GM19239 (cell line): ENCODE measurements around the gene DDIT4.
"Not testable (repeated sequence)": the region's sequence is repeated elsewhere in the genome, so short reads cannot be mapped to it uniquely, and the experiment has no call there.

ENCODE experiments used
- DNase-seq: peaks from one replicate; pipeline ENCODE4 v3.0.0; 2011; ENCODE audit warnings: low spot score; ENCODE audit not compliant: insufficient read length
- FAIRE-seq: peaks from 2 replicates; lab custom pipeline; 2011; peaks lifted over from hg19 to GRCh38; lab: Jason Lieb, UNC

The DDIT4 gene

GRCh38 chr10:72273410-72274212 is at the start of gene DDIT4:
Gene DDIT4, plus strand, starts transcription at chr10:72273924. Its CDS starts 293 bp downstream, at chr10:72274217.
- FAIRE-seq (peak; percentile 89), DNase-seq (peak; percentile 96)

- FAIRE-seq = peak; percentile 4
- DNase-seq = not testable (repeated sequence)
These were observed 49.5 kb upstream of the DDIT4 start for GRCh38 chr10:72224191-72224590.

DNA sequence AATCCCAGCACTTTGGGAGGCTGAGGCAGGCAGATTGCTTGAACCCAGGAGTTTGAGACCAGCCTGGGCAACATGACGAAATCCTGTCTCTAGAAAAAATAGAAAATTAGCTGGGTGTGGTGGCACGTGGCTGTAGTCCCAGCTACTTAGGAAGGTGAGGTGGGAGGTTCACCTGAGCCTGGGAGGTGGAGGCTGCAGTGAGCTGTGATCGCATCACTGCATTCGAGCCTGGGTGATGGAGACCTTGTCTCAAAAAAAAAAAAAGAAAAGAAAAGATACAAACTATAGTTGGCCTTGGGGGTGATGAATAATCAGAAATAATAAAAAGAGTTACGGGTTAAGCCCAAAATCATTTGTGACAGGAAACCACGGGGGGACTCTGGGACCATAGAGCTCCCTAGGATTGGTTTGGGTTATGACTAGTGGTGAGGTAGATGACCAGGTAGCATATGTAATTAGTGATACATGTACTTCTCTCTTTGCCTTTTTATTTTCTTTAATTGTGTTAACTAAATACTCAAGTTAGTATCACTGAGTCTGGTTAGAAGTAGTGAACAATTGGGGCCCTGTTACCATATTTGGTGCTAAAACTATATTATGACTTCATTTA is 47.2 kb upstream of the DDIT4 start:
- no peak for FAIRE-seq

GRCh38 chr10:72227826-72228225 is 45.9 kb upstream of the DDIT4 start:
- DNase-seq = no peak
- FAIRE-seq = no peak

More for the DNA sequence above, 47.2 kb upstream of the DDIT4 start:
- DNase-seq = no peak

DNA sequence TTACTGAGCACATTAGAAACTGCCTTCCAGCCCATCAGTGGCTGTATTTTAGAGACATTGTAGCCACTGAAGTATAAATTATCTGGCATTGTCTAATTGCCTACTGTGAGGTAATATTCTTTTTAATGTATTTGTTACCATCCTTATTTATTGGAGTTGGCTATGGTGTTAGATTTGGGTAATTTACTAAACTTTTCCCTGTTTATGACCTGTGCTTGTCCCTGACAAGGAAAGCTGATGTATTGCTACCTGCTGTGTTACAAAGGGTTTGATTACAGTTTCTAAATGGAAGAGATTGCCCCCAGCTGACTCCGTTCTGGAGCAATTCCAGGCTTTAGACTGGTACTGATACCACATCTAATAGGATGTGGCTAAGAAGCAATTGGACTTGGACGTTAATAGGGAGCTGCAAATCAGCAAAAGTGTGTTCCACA is 45.4 kb upstream of the DDIT4 start:
- DNase-seq = no peak
- FAIRE-seq = no peak

DNA sequence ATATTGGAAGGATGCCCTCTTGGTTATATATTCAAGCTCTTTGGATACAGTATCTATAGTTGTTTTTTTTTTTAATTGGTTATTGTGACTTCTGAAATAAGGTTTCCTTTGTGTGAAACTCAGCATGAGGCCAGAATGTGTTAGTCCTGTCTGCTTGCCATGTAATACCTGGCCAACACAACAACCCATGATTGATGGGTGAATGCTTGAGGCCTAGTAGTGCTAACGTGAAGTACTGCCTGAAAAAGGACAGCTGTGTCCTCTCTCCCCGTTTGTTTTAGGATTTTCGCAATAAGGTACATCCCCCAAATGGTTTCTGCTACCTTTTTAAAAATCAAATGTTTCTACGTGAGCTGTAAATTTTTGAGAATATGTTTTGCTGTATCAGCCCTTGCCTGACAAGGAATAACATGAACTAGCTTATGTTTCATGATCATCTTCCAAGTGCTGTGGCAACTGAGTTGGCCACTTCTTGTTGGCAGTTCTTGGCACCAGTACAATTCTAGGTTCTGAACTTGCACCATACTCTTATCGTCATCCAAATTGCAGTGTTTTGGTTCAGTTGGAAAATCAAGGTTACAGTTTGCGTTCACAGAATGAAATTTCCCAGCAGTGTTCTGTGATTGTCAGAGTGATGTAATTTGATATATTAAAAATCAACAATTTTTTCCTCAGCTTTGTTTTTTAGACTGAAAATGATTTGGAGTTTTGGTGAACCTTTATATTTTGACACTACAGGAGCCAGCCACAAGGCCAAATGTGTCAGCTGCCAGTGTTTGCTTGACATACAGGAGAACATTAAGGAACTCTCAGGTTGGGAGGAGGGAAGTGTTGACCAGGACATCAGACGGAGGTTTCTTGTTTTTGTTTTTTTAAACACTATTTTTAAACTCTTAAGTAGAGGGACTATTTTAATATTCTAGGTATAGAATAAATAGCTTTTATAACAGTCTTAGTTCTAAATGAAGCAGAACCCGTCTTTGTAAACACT is 44.2 kb upstream of the DDIT4 start:
- FAIRE-seq (no peak), DNase-seq (no peak)

GRCh38 chr10:72233621-72234020 is 40.1 kb upstream of the DDIT4 start:
- DNase-seq (no peak), FAIRE-seq (no peak)

DNA sequence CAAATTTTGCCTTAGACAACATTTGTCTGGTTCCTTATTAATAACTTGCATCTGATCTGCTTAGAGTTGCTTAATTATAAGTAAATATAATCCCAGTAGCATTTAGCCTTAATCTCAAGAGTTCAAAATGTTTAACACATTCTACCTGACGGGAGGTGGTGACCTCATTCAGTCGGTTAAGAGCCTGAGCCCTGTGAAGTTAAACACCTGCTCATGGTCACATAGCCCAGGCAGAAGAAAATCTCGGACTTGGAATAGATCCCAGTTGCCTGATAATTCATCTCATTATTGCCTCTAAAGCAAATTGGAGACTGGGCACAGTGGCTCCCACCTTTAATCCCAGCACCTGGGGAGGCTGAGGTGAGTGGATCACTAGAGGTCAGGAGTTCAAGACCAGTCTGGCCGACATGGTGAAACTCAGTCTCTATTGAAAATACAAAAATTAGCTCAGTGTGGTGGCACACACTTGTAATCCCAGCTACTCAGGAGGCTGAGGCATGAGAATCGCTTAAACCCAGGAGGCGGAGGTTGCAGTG is 39.1 kb upstream of the DDIT4 start:
- FAIRE-seq (no peak), DNase-seq (no peak)

- DNase-seq (no peak), FAIRE-seq (no peak)
These were observed 38.0 kb upstream of the DDIT4 start for GRCh38 chr10:72235544-72236279.

GRCh38 chr10:72238392-72239175 is 35.1 kb upstream of the DDIT4 start:
- FAIRE-seq = no peak
- DNase-seq = no peak

DNA sequence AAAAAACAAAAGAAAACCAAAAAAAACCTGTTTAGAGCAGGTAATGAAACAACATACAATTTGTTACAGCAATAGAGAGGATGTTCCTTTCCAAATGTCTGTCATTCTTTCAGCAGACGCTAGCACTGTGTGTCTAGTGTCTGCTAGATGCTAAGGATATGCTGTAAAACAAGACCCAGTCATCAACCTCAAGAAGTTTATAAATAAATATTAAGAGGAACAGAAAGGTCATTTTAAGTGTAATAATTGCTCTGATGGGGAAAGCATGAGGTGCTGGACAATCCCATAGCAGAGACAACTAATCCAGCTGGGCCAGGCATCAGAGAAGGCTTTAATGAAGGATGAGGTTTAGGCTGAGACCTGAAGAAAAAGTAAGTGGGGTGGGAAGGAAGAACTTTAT is 34.3 kb upstream of the DDIT4 start:
- DNase-seq (no peak), FAIRE-seq (no peak)

GRCh38 chr10:72240371-72240770 is 33.4 kb upstream of the DDIT4 start:
- FAIRE-seq (no peak), DNase-seq (no peak)

DNA sequence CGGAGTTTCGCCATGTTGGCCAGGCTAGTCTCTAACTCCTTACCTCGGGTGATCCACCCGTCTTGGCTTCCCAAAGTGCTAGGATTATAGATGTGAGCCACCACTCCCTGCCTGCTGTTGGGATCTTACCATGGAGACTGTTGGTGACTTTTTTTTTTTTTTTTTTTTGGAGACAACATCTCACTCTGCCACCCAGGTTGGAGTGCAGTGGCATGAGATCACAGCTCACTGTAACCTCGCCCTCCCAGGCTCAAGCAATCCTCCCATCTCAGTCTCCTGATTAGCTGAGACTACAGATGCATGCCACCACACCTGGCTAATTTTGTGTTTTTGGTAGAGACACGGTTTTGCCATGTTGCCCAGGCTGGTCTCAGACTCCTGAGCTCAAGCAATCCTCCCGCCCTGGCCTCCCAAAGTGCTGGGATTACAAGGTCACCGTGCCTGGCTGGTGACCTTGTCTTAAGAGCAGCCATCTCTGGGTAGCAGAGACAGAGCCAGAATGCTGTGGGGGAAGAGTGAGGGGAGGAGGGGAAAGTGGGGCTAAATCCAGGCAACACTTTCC is 32.0 kb upstream of the DDIT4 start:
- no peak for DNase-seq
- FAIRE-seq = no peak

GRCh38 chr10:72242675-72243074 is 31.0 kb upstream of the DDIT4 start:
- FAIRE-seq = no peak
- DNase-seq = no peak

DNA sequence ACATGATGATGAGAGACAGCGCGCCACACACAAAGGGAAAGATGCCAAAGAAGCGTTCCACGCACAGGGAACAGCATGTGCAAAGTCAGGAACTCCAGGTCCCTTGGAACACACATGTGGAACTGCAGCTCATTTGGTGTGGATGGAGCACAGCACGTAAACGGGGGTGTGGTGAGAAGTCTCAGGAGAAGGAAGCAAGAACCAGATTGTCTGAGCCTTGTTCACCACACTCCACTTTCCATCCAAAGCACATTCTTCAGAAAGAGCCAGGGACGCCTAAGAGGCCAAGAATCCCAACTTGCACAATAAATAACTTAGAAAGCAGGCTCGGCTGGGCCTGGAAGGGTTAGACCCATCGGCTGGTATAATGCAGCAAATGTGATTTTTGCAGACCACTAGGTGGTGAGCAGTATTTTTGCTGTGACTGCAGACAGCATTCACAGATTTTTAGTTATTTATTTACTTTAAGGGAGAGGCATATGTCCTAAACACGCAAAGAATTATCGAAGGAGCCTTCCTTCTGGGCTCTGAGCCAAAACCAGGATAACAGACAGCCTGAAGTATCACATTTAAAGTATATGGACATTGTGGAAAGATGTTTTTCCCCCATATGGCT is 29.8 kb upstream of the DDIT4 start:
- no peak for FAIRE-seq
- DNase-seq = no peak

DNA sequence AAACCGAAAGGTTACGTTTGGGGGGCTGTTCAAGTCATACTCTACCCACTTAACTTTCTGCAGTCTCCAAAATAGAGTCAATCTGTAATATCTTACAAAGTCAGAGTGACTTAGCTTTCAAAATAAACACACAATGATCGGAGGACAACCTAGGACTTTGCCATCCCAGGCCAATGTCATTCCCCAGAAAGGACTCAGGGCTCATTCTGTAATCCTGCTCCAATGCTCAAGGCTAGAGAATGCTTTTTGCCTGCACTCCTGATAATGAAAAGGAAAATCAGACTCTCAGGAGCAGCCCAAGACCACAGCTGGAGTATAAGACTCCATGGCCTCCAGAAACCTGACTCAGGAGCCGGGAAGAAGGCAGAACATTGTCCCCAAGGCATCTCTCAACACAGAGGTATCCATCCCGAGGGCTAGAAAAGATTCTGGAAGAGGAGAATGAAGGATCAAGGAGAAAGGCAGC is 29.1 kb upstream of the DDIT4 start:
- DNase-seq = no peak
- no peak for FAIRE-seq

GRCh38 chr10:72245949-72246525 is 27.7 kb upstream of the DDIT4 start:
- no peak for DNase-seq
- no peak for FAIRE-seq
